NT2/D1 (cell line): ENCODE measurements around the gene TMEM117.

ENCODE experiments used
- SUZ12 ChIP-seq: IDR thresholded peaks from 2 replicates; pipeline ENCODE4 v1.6.1; 2011; ENCODE audit not compliant: insufficient read length, insufficient read depth; ENCODE audit errors: extremely low read depth
- YY1 ChIP-seq: IDR thresholded peaks from 2 replicates; pipeline ENCODE4 v1.6.1; 2011; ENCODE audit not compliant: insufficient read length, insufficient read depth
- ZNF274 ChIP-seq: IDR thresholded peaks from 2 replicates; pipeline ENCODE4 v1.6.1; 2011; ENCODE audit warnings: mild to moderate bottlenecking, low read depth, low read length

DNA sequence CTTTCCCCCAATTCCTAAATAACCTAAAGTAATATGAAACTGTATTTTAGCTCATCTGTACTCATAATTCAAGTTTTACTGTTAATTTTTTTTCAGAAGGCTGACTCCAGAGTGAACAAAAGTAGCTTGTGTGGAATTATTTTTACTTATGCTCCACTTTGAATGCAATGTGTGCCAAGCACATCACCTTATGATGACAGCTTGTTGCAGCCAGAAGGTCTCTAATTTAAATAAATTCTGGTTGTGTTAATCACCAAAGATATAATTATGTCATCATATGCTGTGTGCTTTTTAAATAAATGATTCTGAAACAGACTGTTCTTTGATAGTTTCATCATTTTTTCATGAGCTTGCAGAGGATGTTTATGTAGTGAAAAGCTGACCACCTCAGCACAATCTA, 283.1 kb downstream of the TMEM117 start:
- TF ChIP-seq ZNF274 (no peak), YY1 (no peak), SUZ12 (no peak)
